HCT116 (cell line): ENCODE measurements around the gene IL17B.

Source experiments
- CTCF ChIP-seq, 3 experiments: fragments of 200-600 bp in 1 of 3; sonication (generic) in 1 of 3; IDR thresholded peaks in 2 of 3; conservative IDR thresholded peaks in 1 of 3; 2 replicates each; pipeline ENCODE4 v1.5.1; 2012 to 2017; ENCODE audit warnings: low read depth in 2 of 3, low read length in 2 of 3, antibody characterized with exemption in 1 of 3, borderline replicate concordance in 1 of 3, control low read depth in 1 of 3, mild to moderate bottlenecking in 1 of 3, mixed read lengths in 1 of 3, mixed run types in 1 of 3, moderate library complexity in 1 of 3; ENCODE audit not compliant: insufficient read depth in 1 of 3
- EZH2phosphoT487 ChIP-seq: fragments of 200-600 bp; IDR thresholded peaks from 2 replicates; pipeline ENCODE4 v1.6.1; 2018; ENCODE audit warnings: antibody characterized with exemption, borderline replicate concordance
- FOSL1 ChIP-seq: IDR thresholded peaks from 2 replicates; pipeline ENCODE4 v1.6.1; 2012; ENCODE audit warnings: low read depth
- MAX ChIP-seq: IDR thresholded peaks from 2 replicates; pipeline ENCODE4 v1.6.1; 2012
- POLR2AphosphoS5 ChIP-seq: IDR thresholded peaks from 2 replicates; pipeline ENCODE4 v1.6.1; 2011; ENCODE audit warnings: mild to moderate bottlenecking, low read depth, low read length, moderate library complexity
- REST ChIP-seq: IDR thresholded peaks from 2 replicates; pipeline ENCODE4 v1.6.1; 2012; ENCODE audit warnings: low read depth
- YY1 ChIP-seq: IDR thresholded peaks from 2 replicates; pipeline ENCODE4 v1.6.1; 2011; ENCODE audit warnings: low read length, low read depth, moderate library complexity, mild to moderate bottlenecking; ENCODE audit not compliant: insufficient replicate concordance; ENCODE audit errors: extremely low read depth

GRCh38 chr5:149381986-149382338 is 2.9 kb upstream of the IL17B start:
- no peak for TF ChIP-seq FOSL1
- peak; percentile 88 to 93 (median 90) for TF ChIP-seq CTCF (IDR thresholded peaks at IDR 0.05 in 2 of 3, conservative IDR thresholded peaks at IDR 0.05 in 1 of 3; ENCODE audit: borderline replicate concordance in 1 of 3, insufficient read depth in 1 of 3, low read depth in 2 of 3, low read length in 2 of 3)
- TF ChIP-seq EZH2phosphoT487 = no peak
- no peak for TF ChIP-seq POLR2AphosphoS5
- no peak for TF ChIP-seq YY1
- no peak for TF ChIP-seq MAX
- no peak for TF ChIP-seq REST
